HEK293 (cell line): ENCODE results near the gene IFNGR1.

Source experiments
- ATF2 ChIP-seq: fragments of 450-650 bp; formaldehyde crosslinking; IDR thresholded peaks from 2 replicates; pipeline ENCODE4 v1.5.1; 2016; ENCODE audit warnings: missing biosample characterization, missing genetic modification characterization, low read depth
- CTCF ChIP-seq: fragments of 450-650 bp; formaldehyde crosslinking; IDR thresholded peaks from 2 replicates; pipeline ENCODE4 v1.5.1; 2016; ENCODE audit warnings: missing biosample characterization, missing genetic modification characterization
- GLIS2 ChIP-seq: fragments of 450-650 bp; formaldehyde crosslinking; IDR thresholded peaks from 2 replicates; pipeline ENCODE4 v1.5.1; 2016; ENCODE audit warnings: missing biosample characterization, missing genetic modification characterization
- MZF1 ChIP-seq: fragments of 450-650 bp; formaldehyde crosslinking; IDR thresholded peaks from 2 replicates; pipeline ENCODE4 v1.5.1; 2017; ENCODE audit warnings: missing biosample characterization, missing genetic modification characterization, borderline replicate concordance
- PRDM1 ChIP-seq: fragments of 450-650 bp; formaldehyde crosslinking; IDR thresholded peaks from 2 replicates; pipeline ENCODE4; 2016; ENCODE audit warnings: missing biosample characterization, missing genetic modification characterization
- YY1 ChIP-seq: fragments of 450-650 bp; formaldehyde crosslinking; IDR thresholded peaks from 2 replicates; pipeline ENCODE4 v1.5.1; 2018; ENCODE audit warnings: missing biosample characterization, missing genetic modification characterization
- ZBTB7A ChIP-seq: fragments of 450-650 bp; formaldehyde crosslinking; IDR thresholded peaks from 2 replicates; pipeline ENCODE4 v1.5.1; 2016; ENCODE audit warnings: low read depth, missing biosample characterization, missing genetic modification characterization
- ZNF16 ChIP-seq: fragments of 450-650 bp; formaldehyde crosslinking; IDR thresholded peaks from 2 replicates; pipeline ENCODE4 v1.5.1; 2016; ENCODE audit warnings: low read depth, missing biosample characterization, missing genetic modification characterization
- ZNF350 ChIP-seq: fragments of 450-650 bp; formaldehyde crosslinking; IDR thresholded peaks from 2 replicates; pipeline ENCODE4 v1.5.0; 2017; ENCODE audit warnings: missing biosample characterization, mild to moderate bottlenecking, missing genetic modification characterization
- ZNF398 ChIP-seq: fragments of 450-650 bp; formaldehyde crosslinking; IDR thresholded peaks from 2 replicates; pipeline ENCODE4 v1.5.1; 2017; ENCODE audit warnings: missing biosample characterization, missing genetic modification characterization
- ZNF404 ChIP-seq: fragments of 450-650 bp; formaldehyde crosslinking; IDR thresholded peaks from 2 replicates; pipeline ENCODE4 v1.5.1; 2017; ENCODE audit warnings: missing biosample characterization, missing genetic modification characterization
- ZNF660 ChIP-seq: fragments of 450-650 bp; IDR thresholded peaks from 2 replicates; pipeline ENCODE4 v1.5.1; 2018; ENCODE audit warnings: missing biosample characterization, mild to moderate bottlenecking, missing genetic modification characterization
- ZNF792 ChIP-seq: fragments of 450-650 bp; formaldehyde crosslinking; IDR thresholded peaks from 2 replicates; pipeline ENCODE4 v1.5.1; 2016; ENCODE audit warnings: missing biosample characterization, missing genetic modification characterization

- TF ChIP-seq CTCF, result no peak
- no peak for TF ChIP-seq ZNF398
- no peak for TF ChIP-seq ATF2 (tag by site-specific recombination)
- no peak for TF ChIP-seq ZNF350 (tag by site-specific recombination)
- TF ChIP-seq ZNF16 (tag by site-specific recombination), result no peak
- no peak for TF ChIP-seq ZNF404 (tag by site-specific recombination)
- TF ChIP-seq ZNF792 (tag by site-specific recombination), result no peak
- no peak for TF ChIP-seq ZBTB7A (tag by site-specific recombination)
- no peak for TF ChIP-seq PRDM1 (tag by site-specific recombination)
- TF ChIP-seq MZF1 (tag by site-specific recombination), result no peak
- no peak for TF ChIP-seq GLIS2 (tag by site-specific recombination)
- TF ChIP-seq YY1, result no peak
- TF ChIP-seq ZNF660 (tag by site-specific recombination), result no peak
These were observed 57.2 kb downstream of the IFNGR1 start for GRCh38 chr6:137161949-137162348.
